ENCODE results near the gene E4F1.

DNA sequence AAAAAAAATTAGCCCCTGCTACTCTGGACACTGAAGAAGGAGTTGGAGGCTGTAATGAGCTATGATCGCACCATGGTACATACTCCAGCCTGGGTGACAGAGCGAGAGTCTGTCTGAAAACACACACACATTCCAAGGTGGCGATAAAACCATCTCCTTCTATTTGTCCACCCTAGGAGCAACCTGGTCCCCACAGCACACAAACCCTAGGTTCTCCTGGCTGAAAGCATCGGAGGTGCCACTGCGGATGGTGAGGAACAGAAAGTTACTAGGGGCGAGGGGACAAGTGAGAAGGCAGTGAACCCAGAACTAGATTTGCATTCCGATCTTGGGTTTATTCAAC lies 29.4 kb downstream of the E4F1 start:
- TF ChIP-seq, protein P1, sequence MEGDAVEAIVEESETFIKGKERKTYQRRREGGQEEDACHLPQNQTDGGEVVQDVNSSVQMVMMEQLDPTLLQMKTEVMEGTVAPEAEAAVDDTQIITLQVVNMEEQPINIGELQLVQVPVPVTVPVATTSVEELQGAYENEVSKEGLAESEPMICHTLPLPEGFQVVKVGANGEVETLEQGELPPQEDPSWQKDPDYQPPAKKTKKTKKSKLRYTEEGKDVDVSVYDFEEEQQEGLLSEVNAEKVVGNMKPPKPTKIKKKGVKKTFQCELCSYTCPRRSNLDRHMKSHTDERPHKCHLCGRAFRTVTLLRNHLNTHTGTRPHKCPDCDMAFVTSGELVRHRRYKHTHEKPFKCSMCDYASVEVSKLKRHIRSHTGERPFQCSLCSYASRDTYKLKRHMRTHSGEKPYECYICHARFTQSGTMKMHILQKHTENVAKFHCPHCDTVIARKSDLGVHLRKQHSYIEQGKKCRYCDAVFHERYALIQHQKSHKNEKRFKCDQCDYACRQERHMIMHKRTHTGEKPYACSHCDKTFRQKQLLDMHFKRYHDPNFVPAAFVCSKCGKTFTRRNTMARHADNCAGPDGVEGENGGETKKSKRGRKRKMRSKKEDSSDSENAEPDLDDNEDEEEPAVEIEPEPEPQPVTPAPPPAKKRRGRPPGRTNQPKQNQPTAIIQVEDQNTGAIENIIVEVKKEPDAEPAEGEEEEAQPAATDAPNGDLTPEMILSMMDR (IDR thresholded peaks at IDR 0.05) = no peak
- no peak for TF ChIP-seq ZFX (IDR thresholded peaks at IDR 0.05; ENCODE audit: borderline replicate concordance)

All from 22Rv1 (cell line).